CD4-positive, alpha-beta T cell (primary cell): ENCODE measurements around the gene C1orf198. TPM values are rescaled to one million over a fixed set of nuclear protein-coding genes. Genes with fewer than 3 reads are reported as not detected.

Source experiments
- ATAC-seq: fragments of 200-7000 bp; cut with Tn5 transposase; one replicate; pipeline ENCODE4 v1.10.0; 2022; ENCODE audit warnings: mild to moderate bottlenecking; ENCODE audit not compliant: poor library complexity
- CTCF ChIA-PET: fragments of 350-600 bp; sonication (Branson Sonifier 250); formaldehyde crosslinking; loops from one replicate; lab custom pipeline; 2021; ENCODE audit warnings: antibody characterized with exemption, inconsistent platforms; lab: Charles Lee
- POLR2A ChIA-PET: fragments of 350-600 bp; sonication (Branson Sonifier 250); formaldehyde crosslinking; loops from one replicate; lab custom pipeline; 2021; ENCODE audit warnings: antibody characterized with exemption, inconsistent platforms; lab: Charles Lee
- DNase-seq, 14 experiments: peaks; one replicate each; pipeline ENCODE4 v3.0.0-alpha.2; 2013 to 2020; ENCODE audit warnings: mixed read lengths in 2 of 14
- H3K27ac ChIP-seq, 2 donors: one replicate each; pipeline versions ENCODE4 v1.5.1 to v1.7.0; 2013; ENCODE audit warnings: low read length in 2 of 2, low read depth in 1 of 2, mild to moderate bottlenecking in 1 of 2
- H3K27me3 ChIP-seq, 2 experiments: 1 replicate in 1 of 2; 2 replicates in 1 of 2; pipeline versions ENCODE4 v1.6.1 to v1.7.0; 2013; ENCODE audit warnings: low read length in 2 of 2, control low read depth in 1 of 2, mild to moderate bottlenecking in 1 of 2, moderate library complexity in 1 of 2; ENCODE audit not compliant: insufficient read depth in 2 of 2, control insufficient read depth in 1 of 2
- H3K36me3 ChIP-seq: one replicate; pipeline ENCODE4 v1.6.1; 2013; ENCODE audit warnings: low read length, control low read depth; ENCODE audit not compliant: insufficient read depth
- H3K4me1 ChIP-seq: one replicate; pipeline ENCODE4 v1.6.1; 2013; ENCODE audit warnings: low read length, control low read depth; ENCODE audit not compliant: insufficient read depth
- H3K4me3 ChIP-seq: one replicate; pipeline ENCODE4 v1.5.1; 2013; ENCODE audit warnings: mild to moderate bottlenecking, low read length, moderate library complexity
- H3K9me3 ChIP-seq, 2 experiments: 1 replicate in 1 of 2; 2 replicates in 1 of 2; pipeline versions ENCODE4 v1.6.1 to v1.7.0; 2013; ENCODE audit warnings: low read length in 2 of 2, mild to moderate bottlenecking in 2 of 2, control low read depth in 1 of 2, moderate library complexity in 1 of 2; ENCODE audit not compliant: control insufficient read depth in 1 of 2, insufficient read depth in 1 of 2
- H3K27ac Mint-ChIP-seq: one replicate; pipeline ENCODE4 v1.8.0; 2020; ENCODE audit warnings: mixed read lengths
- H3K27me3 Mint-ChIP-seq: one replicate; pipeline ENCODE4 v1.8.0; 2021; ENCODE audit warnings: mixed read lengths
- H3K36me3 Mint-ChIP-seq: one replicate; pipeline ENCODE4 v1.8.0; 2021; ENCODE audit warnings: low read depth, mixed read lengths
- H3K4me1 Mint-ChIP-seq: one replicate; pipeline ENCODE4 v1.8.0; 2021; ENCODE audit warnings: low read depth, mixed read lengths
- H3K4me3 Mint-ChIP-seq: one replicate; pipeline ENCODE4 v1.8.0; 2020; ENCODE audit warnings: mild to moderate bottlenecking, mixed read lengths
- H3K9me3 Mint-ChIP-seq: one replicate; pipeline ENCODE4 v1.8.0; 2020; ENCODE audit warnings: mixed read lengths
- intact Hi-C, 2 experiments: fragments of 100-400 bp; cut with DNase I in 1 of 2; cut with micrococcal nuclease in 1 of 2; formaldehyde crosslinking; loops; one replicate each; pipeline versions ENCODE4 v1.15.1 to v1.9.0; 2023 to 2025; cut with DNase I, micrococcal nuclease
- total RNA-seq, 174 experiments: library from RNA in 2 of 174; stranded (reverse) in 2 of 174; gene quantifications; one replicate each; pipeline ENCODE4 v1.2.3 and lab custom pipeline; 2021 to 2026
- TF ChIP-seq, protein P1 (sequence below): fragments of 200-600 bp; IDR thresholded peaks from one replicate; pipeline ENCODE4 v1.8.0; 2022; ENCODE audit warnings: antibody characterized with exemption, mild to moderate bottlenecking

C1orf198 gene
- total RNA-seq, 2 experiments from 2014 or later: 2.2 TPM

DNA sequence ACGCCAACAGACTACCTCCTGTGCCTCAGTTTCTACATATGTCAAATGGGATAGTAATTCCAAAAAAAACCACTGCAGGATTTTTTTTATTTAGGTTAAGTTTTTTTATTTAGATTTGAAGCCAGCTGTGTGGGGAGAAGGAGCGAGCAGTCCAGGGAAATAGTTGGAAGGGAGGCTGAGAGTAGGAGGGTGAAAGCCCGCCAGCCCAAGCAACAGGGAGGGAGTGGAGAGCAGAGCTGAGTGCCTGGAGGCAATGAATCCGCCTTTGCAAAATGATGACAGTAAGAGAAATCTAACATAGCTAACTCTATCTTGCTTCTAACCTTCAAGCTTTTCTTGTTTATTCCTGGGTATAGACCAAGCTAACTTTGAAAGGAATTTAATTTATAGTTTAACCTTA is 15.6 kb upstream of the C1orf198 start:
- ChIA-PET CTCF (interaction anchor here (0.7 kb wide), 1 partner anchor 67 kb away, joined by 3 read pairs; no protein-coding TSS in a partner anchor), POLR2A (no interaction called here)
- Mint-ChIP-seq H3K27me3 (peaks cover 66% of the 10 kb centered on the region), H3K36me3 (no peaks in the 10 kb centered on the region), H3K27ac (no peak overlapping the region), H3K4me3 (no peak overlapping the region), H3K4me1 (no peaks in the 10 kb centered on the region), H3K9me3 (no peaks in the 10 kb centered on the region)
- ATAC-seq (no peak), DNase-seq (no peak)
- TF ChIP-seq, protein P1, sequence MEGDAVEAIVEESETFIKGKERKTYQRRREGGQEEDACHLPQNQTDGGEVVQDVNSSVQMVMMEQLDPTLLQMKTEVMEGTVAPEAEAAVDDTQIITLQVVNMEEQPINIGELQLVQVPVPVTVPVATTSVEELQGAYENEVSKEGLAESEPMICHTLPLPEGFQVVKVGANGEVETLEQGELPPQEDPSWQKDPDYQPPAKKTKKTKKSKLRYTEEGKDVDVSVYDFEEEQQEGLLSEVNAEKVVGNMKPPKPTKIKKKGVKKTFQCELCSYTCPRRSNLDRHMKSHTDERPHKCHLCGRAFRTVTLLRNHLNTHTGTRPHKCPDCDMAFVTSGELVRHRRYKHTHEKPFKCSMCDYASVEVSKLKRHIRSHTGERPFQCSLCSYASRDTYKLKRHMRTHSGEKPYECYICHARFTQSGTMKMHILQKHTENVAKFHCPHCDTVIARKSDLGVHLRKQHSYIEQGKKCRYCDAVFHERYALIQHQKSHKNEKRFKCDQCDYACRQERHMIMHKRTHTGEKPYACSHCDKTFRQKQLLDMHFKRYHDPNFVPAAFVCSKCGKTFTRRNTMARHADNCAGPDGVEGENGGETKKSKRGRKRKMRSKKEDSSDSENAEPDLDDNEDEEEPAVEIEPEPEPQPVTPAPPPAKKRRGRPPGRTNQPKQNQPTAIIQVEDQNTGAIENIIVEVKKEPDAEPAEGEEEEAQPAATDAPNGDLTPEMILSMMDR: no peak
- intact Hi-C loops: no loop called here
- Histone ChIP-seq H3K4me3 (no peak overlapping the region), H3K27ac (no peak overlapping the region), H3K9me3 (peaks cover 0 to 13% of the 10 kb centered on the region in 2 experiments), H3K36me3 (no peaks in the 10 kb centered on the region), H3K4me1 (no peaks in the 10 kb centered on the region), H3K27me3 (peaks cover 10 to 23% of the 10 kb centered on the region in 2 experiments)

DNA sequence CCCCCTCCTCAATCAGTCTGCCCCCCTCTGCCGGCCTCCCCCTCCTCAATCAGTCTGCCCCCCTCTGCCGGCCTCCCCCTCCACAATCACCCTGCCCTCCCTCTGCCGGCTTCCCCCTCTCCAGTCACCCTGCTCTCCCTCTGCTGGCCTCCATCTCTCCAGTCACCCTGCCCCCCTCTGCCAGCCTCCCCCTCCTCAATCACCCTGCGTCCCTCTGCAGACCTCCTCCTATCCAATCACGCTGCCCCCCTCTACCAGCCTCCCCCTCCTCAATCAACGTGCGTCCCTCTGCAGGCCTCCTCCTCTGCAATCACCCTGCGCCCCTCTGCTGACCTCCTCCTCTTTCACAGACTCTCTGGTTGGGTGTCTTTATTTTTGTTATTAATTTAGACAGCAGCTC is 11.5 kb upstream of the C1orf198 start:
- H3K27me3 ChIP-seq: peaks cover 8 to 28% of the 10 kb centered on the region in 2 experiments
- no peaks in the 10 kb centered on the region for H3K4me1 ChIP-seq
- H3K9me3 Mint-ChIP-seq: no peaks in the 10 kb centered on the region
- H3K27ac ChIP-seq: no peak overlapping the region
- ChIA-PET POLR2A (no interaction called here), CTCF (no interaction called here)
- intact Hi-C loops: no loop called here
- ATAC-seq (no peak), DNase-seq (no peak)
- H3K36me3 ChIP-seq: no peaks in the 10 kb centered on the region
- peaks cover 80% of the 10 kb centered on the region for H3K27me3 Mint-ChIP-seq
- no peaks in the 10 kb centered on the region for H3K4me1 Mint-ChIP-seq
- no peak overlapping the region for H3K4me3 ChIP-seq
- TF ChIP-seq, protein P1: no peak
- H3K9me3 ChIP-seq: peaks cover 0 to 8% of the 10 kb centered on the region in 2 experiments
- no peak overlapping the region for H3K27ac Mint-ChIP-seq
- no peaks in the 10 kb centered on the region for H3K36me3 Mint-ChIP-seq
- no peak overlapping the region for H3K4me3 Mint-ChIP-seq

DNA sequence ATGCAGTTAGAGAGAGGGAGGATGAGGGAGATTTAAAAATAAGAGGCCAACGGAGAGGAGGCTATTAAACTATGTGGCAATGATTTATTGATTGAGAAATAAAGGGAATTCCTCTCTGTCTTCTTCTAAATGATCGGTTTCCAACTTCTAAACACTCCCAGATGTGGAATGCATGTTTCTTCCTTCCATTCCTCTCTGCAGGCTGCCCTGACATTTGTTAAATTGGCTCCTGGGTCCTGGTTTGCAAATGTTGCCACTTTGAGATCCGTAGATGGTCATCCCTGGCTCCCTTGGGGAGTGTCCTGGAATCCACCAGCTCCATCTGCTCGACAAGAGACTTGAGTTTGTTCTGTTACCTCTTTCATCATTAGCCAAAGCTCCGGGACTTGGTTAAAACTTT is 10.3 kb upstream of the C1orf198 start:
- CTCF ChIA-PET: no interaction called here
- no peaks in the 10 kb centered on the region for H3K36me3 Mint-ChIP-seq
- H3K4me3 Mint-ChIP-seq: no peak overlapping the region
- H3K27ac Mint-ChIP-seq: no peak overlapping the region
- POLR2A ChIA-PET: no interaction called here
- no peaks in the 10 kb centered on the region for H3K4me1 ChIP-seq
- ATAC-seq: no peak
- H3K27me3 Mint-ChIP-seq: peaks cover 74% of the 10 kb centered on the region
- TF ChIP-seq, protein P1: no peak
- no peaks in the 10 kb centered on the region for H3K4me1 Mint-ChIP-seq
- H3K4me3 ChIP-seq: no peak overlapping the region
- H3K27me3 ChIP-seq: peaks cover 8 to 32% of the 10 kb centered on the region in 2 experiments
- DNase-seq: no peak
- H3K36me3 ChIP-seq: no peaks in the 10 kb centered on the region
- no peak overlapping the region for H3K27ac ChIP-seq
- intact Hi-C loops: no loop called here
- peaks cover 0 to 3% of the 10 kb centered on the region in 2 experiments for H3K9me3 ChIP-seq
- H3K9me3 Mint-ChIP-seq: no peaks in the 10 kb centered on the region
